ENCODE results near the gene KDM3A.

GRCh38 chr2:86398500-86399474 lies 42.4 kb upstream of the KDM3A start:
- TF ChIP-seq CTCF (IDR thresholded peaks at IDR 0.05) = no peak
- no peak for TF ChIP-seq POLR2A (IDR thresholded peaks at IDR 0.05)
